ENCODE results near the gene GRM8. TPM values are rescaled to one million over a fixed set of nuclear protein-coding genes. Genes with fewer than 3 reads are reported as not detected.

The GRM8 gene
- total RNA-seq, 1 experiment from 2014 or later, result not detected

DNA sequence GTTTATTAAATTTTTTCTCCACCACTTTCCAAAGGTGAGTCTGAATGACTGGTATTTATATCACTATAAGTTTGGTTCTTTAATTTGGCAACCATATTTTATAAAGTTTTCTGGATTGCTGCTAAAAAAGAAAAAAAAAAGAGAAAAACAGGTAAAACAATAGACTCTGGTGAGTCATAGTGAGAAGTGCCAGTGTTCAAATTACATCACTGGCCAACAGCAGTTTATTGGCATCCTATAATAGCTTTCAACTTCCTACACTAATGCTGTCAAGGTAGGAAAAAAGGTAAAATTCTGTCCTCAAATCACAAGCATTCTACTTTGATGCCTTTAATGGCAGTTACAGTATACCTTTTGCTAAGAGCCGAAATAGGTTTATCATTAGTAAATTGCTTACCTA lies 808.8 kb downstream of the GRM8 start:
- no peak overlapping the region for H3K4me3 ChIP-seq (ENCODE audit: low read depth in 2 of 2, low read length in 2 of 2)
- CTCF ChIA-PET, result no interaction called here
- TF ChIP-seq SIN3A (IDR thresholded peaks at IDR 0.05; ENCODE audit: borderline replicate concordance, insufficient read depth, low read depth, low read length), result no peak
- TF ChIP-seq, protein P1, sequence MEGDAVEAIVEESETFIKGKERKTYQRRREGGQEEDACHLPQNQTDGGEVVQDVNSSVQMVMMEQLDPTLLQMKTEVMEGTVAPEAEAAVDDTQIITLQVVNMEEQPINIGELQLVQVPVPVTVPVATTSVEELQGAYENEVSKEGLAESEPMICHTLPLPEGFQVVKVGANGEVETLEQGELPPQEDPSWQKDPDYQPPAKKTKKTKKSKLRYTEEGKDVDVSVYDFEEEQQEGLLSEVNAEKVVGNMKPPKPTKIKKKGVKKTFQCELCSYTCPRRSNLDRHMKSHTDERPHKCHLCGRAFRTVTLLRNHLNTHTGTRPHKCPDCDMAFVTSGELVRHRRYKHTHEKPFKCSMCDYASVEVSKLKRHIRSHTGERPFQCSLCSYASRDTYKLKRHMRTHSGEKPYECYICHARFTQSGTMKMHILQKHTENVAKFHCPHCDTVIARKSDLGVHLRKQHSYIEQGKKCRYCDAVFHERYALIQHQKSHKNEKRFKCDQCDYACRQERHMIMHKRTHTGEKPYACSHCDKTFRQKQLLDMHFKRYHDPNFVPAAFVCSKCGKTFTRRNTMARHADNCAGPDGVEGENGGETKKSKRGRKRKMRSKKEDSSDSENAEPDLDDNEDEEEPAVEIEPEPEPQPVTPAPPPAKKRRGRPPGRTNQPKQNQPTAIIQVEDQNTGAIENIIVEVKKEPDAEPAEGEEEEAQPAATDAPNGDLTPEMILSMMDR (IDR thresholded peaks at IDR 0.05), result no peak
- TF ChIP-seq POLR2AphosphoS5 (IDR thresholded peaks at IDR 0.05; ENCODE audit: low read depth, low read length), result no peak
- no peak for TF ChIP-seq TCF7L2 (IDR thresholded peaks at IDR 0.05; ENCODE audit: low read depth, low read length)
- TF ChIP-seq, protein P2, sequence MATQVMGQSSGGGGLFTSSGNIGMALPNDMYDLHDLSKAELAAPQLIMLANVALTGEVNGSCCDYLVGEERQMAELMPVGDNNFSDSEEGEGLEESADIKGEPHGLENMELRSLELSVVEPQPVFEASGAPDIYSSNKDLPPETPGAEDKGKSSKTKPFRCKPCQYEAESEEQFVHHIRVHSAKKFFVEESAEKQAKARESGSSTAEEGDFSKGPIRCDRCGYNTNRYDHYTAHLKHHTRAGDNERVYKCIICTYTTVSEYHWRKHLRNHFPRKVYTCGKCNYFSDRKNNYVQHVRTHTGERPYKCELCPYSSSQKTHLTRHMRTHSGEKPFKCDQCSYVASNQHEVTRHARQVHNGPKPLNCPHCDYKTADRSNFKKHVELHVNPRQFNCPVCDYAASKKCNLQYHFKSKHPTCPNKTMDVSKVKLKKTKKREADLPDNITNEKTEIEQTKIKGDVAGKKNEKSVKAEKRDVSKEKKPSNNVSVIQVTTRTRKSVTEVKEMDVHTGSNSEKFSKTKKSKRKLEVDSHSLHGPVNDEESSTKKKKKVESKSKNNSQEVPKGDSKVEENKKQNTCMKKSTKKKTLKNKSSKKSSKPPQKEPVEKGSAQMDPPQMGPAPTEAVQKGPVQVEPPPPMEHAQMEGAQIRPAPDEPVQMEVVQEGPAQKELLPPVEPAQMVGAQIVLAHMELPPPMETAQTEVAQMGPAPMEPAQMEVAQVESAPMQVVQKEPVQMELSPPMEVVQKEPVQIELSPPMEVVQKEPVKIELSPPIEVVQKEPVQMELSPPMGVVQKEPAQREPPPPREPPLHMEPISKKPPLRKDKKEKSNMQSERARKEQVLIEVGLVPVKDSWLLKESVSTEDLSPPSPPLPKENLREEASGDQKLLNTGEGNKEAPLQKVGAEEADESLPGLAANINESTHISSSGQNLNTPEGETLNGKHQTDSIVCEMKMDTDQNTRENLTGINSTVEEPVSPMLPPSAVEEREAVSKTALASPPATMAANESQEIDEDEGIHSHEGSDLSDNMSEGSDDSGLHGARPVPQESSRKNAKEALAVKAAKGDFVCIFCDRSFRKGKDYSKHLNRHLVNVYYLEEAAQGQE (IDR thresholded peaks at IDR 0.05; ENCODE audit: insufficient read depth in 1 of 2, low read depth in 2 of 2, low read length in 1 of 2), result no peak
- no peaks in the 10 kb centered on the region for H3K36me3 ChIP-seq (ENCODE audit: control insufficient read depth, insufficient read depth, low read length)
- H3K4me1 ChIP-seq (ENCODE audit: control insufficient read depth, insufficient read depth, low read length), result no peaks in the 10 kb centered on the region
- intact Hi-C loops (cut with micrococcal nuclease; ENCODE audit: unreplicated experiment), result no loop called here
- POLR2A ChIA-PET, result no interaction called here
- no peak for ATAC-seq
- no peaks in the 10 kb centered on the region for H3K27me3 ChIP-seq (ENCODE audit: control insufficient read depth, insufficient read depth, low read length)
- H3K27ac ChIP-seq (ENCODE audit: low read length), result no peak overlapping the region
- no peak for DNase-seq (ENCODE audit: low read depth, low spot score)
- BruUV-seq (replicated peaks), result no TSS peak
- H3K9me3 ChIP-seq (ENCODE audit: control insufficient read depth, insufficient read depth, low read depth, low read length), result no peaks in the 10 kb centered on the region
- in situ Hi-C loops (cut with HindIII; ENCODE audit: low pct_unique_long_range_greater_than_20kb, low sequenced_read_pairs), result no loop called here

DNA sequence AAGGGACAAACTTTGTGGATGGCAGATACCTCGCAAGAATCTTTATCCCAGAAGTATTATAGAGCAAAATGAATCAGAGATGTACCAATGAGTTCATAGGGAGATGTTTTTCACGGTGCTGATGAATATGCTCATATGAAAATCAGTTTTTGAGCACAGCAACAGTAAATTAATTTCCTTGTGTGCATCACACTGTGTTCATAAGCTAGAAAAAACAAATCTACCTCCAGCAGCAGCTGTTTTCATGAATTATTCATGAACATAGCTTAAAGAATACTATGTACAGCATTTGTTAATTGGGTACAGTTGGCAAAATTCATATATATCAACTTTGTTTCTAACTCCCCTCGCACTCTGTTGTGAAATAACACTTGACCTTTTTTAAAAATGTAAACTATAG lies 809.8 kb downstream of the GRM8 start:
- Histone ChIP-seq H3K27me3 (ENCODE audit: control insufficient read depth, insufficient read depth, low read length) (no peaks in the 10 kb centered on the region), H3K4me1 (ENCODE audit: control insufficient read depth, insufficient read depth, low read length) (no peaks in the 10 kb centered on the region), H3K27ac (ENCODE audit: low read length) (no peak overlapping the region), H3K9me3 (ENCODE audit: control insufficient read depth, insufficient read depth, low read depth, low read length) (no peaks in the 10 kb centered on the region), H3K4me3 (ENCODE audit: low read depth in 2 of 2, low read length in 2 of 2) (no peak overlapping the region), H3K36me3 (ENCODE audit: control insufficient read depth, insufficient read depth, low read length) (no peaks in the 10 kb centered on the region)
- no peak for DNase-seq (ENCODE audit: low read depth, low spot score)
- no TSS peak for BruUV-seq (replicated peaks)
- ATAC-seq, result no peak
- intact Hi-C loops (cut with micrococcal nuclease; ENCODE audit: unreplicated experiment) (no loop called here), in situ Hi-C loops (cut with HindIII; ENCODE audit: low pct_unique_long_range_greater_than_20kb, low sequenced_read_pairs) (no loop called here)
- CTCF ChIA-PET, result no interaction called here
- POLR2A ChIA-PET, result no interaction called here
- TF ChIP-seq POLR2AphosphoS5 (IDR thresholded peaks at IDR 0.05; ENCODE audit: low read depth, low read length), result no peak
- no peak for TF ChIP-seq SIN3A (IDR thresholded peaks at IDR 0.05; ENCODE audit: borderline replicate concordance, insufficient read depth, low read depth, low read length)
- TF ChIP-seq, protein P2 (IDR thresholded peaks at IDR 0.05; ENCODE audit: insufficient read depth in 1 of 2, low read depth in 2 of 2, low read length in 1 of 2), result no peak
- TF ChIP-seq, protein P1 (IDR thresholded peaks at IDR 0.05), result no peak
- no peak for TF ChIP-seq TCF7L2 (IDR thresholded peaks at IDR 0.05; ENCODE audit: low read depth, low read length)
